BE2C (cell line): ENCODE data around the gene RBP7.
"Not testable (repeated sequence)": the region's sequence is repeated elsewhere in the genome, so short reads cannot be mapped to it uniquely, and the experiment has no call there.

Source experiments
- DNase-seq: peaks from one replicate; pipeline ENCODE4 v3.0.0-alpha.2; 2020
- H3K27me3 ChIP-seq: fragments of 250-450 bp; sonication (Bioruptor Pico); 2 replicates; pipeline ENCODE4 v1.5.1; 2020; ENCODE audit warnings: mild to moderate bottlenecking
- H3K36me3 ChIP-seq: fragments of 250-450 bp; sonication (Bioruptor Pico); 2 replicates; pipeline ENCODE4 v1.5.1; 2020; ENCODE audit warnings: mild to moderate bottlenecking
- H3K4me1 ChIP-seq: fragments of 250-450 bp; sonication (Bioruptor Pico); 2 replicates; pipeline ENCODE4 v1.5.1; 2020
- H3K4me3 ChIP-seq: 2 replicates; pipeline ENCODE4 v1.5.1; 2011; ENCODE audit warnings: low read depth, low read length
- H3K9me3 ChIP-seq: fragments of 250-450 bp; sonication (Bioruptor Pico); 2 replicates; pipeline ENCODE4 v1.5.1; 2020
- CTCF ChIP-seq: IDR thresholded peaks from 2 replicates; pipeline ENCODE4 v1.5.1; 2012; ENCODE audit warnings: mild to moderate bottlenecking, low read depth, low read length

Gene RBP7

GRCh38 chr1:10025354-10025753 lies 28.3 kb downstream of the RBP7 start:
- TF ChIP-seq CTCF: no peak
- Histone ChIP-seq H3K9me3 (no peaks in the 10 kb centered on the region), H3K4me3 (no peak overlapping the region), H3K27me3 (no peaks in the 10 kb centered on the region), H3K4me1 (no peaks in the 10 kb centered on the region), H3K36me3 (no peaks in the 10 kb centered on the region)
- DNase-seq: no peak

GRCh38 chr1:10027027-10027426 lies 30.0 kb downstream of the RBP7 start:
- no peaks in the 10 kb centered on the region for H3K36me3 ChIP-seq
- H3K27me3 ChIP-seq: no peaks in the 10 kb centered on the region
- no peaks in the 10 kb centered on the region for H3K4me1 ChIP-seq
- no peak overlapping the region for H3K4me3 ChIP-seq
- TF ChIP-seq CTCF: no peak
- no peak for DNase-seq
- H3K9me3 ChIP-seq: no peaks in the 10 kb centered on the region

GRCh38 chr1:10028956-10029500 lies 32.0 kb downstream of the RBP7 start:
- H3K4me3 ChIP-seq, DNase-seq, H3K27me3 ChIP-seq, H3K36me3 ChIP-seq, H3K9me3 ChIP-seq, H3K4me1 ChIP-seq: not testable (repeated sequence)

GRCh38 chr1:10031461-10031860 lies 34.4 kb downstream of the RBP7 start:
- no peak for DNase-seq
- H3K9me3 ChIP-seq: no peaks in the 10 kb centered on the region

GRCh38 chr1:10032590-10033358 lies 35.7 kb downstream of the RBP7 start, which contains the start of gene UBE4B:
TSS of gene UBE4B (plus strand) at chr1:10032958. CDS start at chr1:10033671, 713 bp downstream.
- H3K4me1 ChIP-seq: no peaks in the 10 kb centered on the region
- H3K4me3 ChIP-seq: peak within 1 kb of the TSS; percentile 88
- no peaks in the 10 kb centered on the region for H3K36me3 ChIP-seq
- peak; percentile 59 for TF ChIP-seq CTCF
- no peaks in the 10 kb centered on the region for H3K9me3 ChIP-seq
- peak; percentile 95 for DNase-seq
- no peaks in the 10 kb centered on the region for H3K27me3 ChIP-seq

More at GRCh38 chr1:10031461-10031860, 34.4 kb downstream of the RBP7 start:
- Histone ChIP-seq H3K36me3 (no peaks in the 10 kb centered on the region), H3K27me3 (no peaks in the 10 kb centered on the region), H3K4me3 (no peak overlapping the region), H3K4me1 (no peaks in the 10 kb centered on the region)
- no peak for TF ChIP-seq CTCF

GRCh38 chr1:10033359-10033845 lies 36.4 kb downstream of the RBP7 start:
- Histone ChIP-seq H3K4me3 (peak overlapping the region; percentile 88), H3K27me3 (no peaks in the 10 kb centered on the region), H3K36me3 (no peaks in the 10 kb centered on the region), H3K9me3 (no peaks in the 10 kb centered on the region), H3K4me1 (no peaks in the 10 kb centered on the region)
- TF ChIP-seq CTCF: no peak
- DNase-seq: peak; percentile 10
